IMR-90 (cell line): ENCODE measurements around the gene PIP4K2A. TPM values are rescaled to one million over a fixed set of nuclear protein-coding genes. Genes with fewer than 3 reads are reported as not detected.

Experiments used
- ATAC-seq: fragments of 200-7000 bp; cut with Tn5 transposase; 2 replicates; pipeline ENCODE4 v1.9.1; 2020; ENCODE audit warnings: low read depth, mild to moderate bottlenecking, moderate library complexity
- BruUV-seq: library from RNA; stranded (reverse); fragments of 400-500 nt; replicated peaks from 2 replicates; lab custom pipeline; 2021; lab: Mats Ljungman, UMichigan
- CTCF ChIA-PET: fragments of 300-600 bp; formaldehyde crosslinking; extraction: SDS; loops from one replicate; lab custom pipeline; 2021; ENCODE audit warnings: antibody characterized with exemption; lab: Yijun Ruan, JAX
- POLR2A ChIA-PET: fragments of 300-600 bp; sonication (Branson Sonifier 250); formaldehyde crosslinking; loops from one replicate; lab custom pipeline; 2022; ENCODE audit warnings: antibody characterized with exemption; ENCODE audit not compliant: unreplicated experiment; lab: Charles Lee
- DNase-seq: peaks from one replicate; pipeline ENCODE4 v3.0.0; 2013
- H2AFZ ChIP-seq: replicated peaks from 2 replicates; pipeline ENCODE3; 2013; ENCODE audit warnings: low read length, mild to moderate bottlenecking; ENCODE audit not compliant: poor library complexity
- H2AK5ac ChIP-seq: 2 replicates; pipeline ENCODE4 v1.6.1; 2013; ENCODE audit warnings: low read depth, low read length, inconsistent platforms
- H2AK9ac ChIP-seq: replicated peaks from 2 replicates; pipeline ENCODE3; 2013; ENCODE audit warnings: mild to moderate bottlenecking, low read depth, low read length, moderate library complexity; ENCODE audit not compliant: poor library complexity
- H2BK120ac ChIP-seq: 2 replicates; pipeline ENCODE4 v1.6.1; 2013; ENCODE audit warnings: low read depth, low read length, inconsistent platforms
- H2BK15ac ChIP-seq: 3 replicates; pipeline ENCODE4 v1.6.1; 2013; ENCODE audit warnings: low read depth, low read length, inconsistent platforms
- H2BK20ac ChIP-seq: 2 replicates; pipeline ENCODE4 v1.6.1; 2013; ENCODE audit warnings: low read depth, mild to moderate bottlenecking, inconsistent platforms, low read length, moderate library complexity
- H2BK5ac ChIP-seq: 2 replicates; pipeline ENCODE4 v1.6.1; 2013; ENCODE audit warnings: mild to moderate bottlenecking, low read depth, low read length, inconsistent platforms; ENCODE audit not compliant: poor library complexity, severe bottlenecking
- H3K14ac ChIP-seq: replicated peaks from 2 replicates; pipeline ENCODE4 v1.6.1; 2013; ENCODE audit warnings: low read depth, low read length, inconsistent platforms
- H3K18ac ChIP-seq: 2 replicates; pipeline ENCODE4 v1.6.1; 2013; ENCODE audit warnings: low read depth, low read length, control low read depth
- H3K23ac ChIP-seq: 2 replicates; pipeline ENCODE4 v1.6.1; 2013; ENCODE audit warnings: low read depth, low read length, inconsistent platforms
- H3K27ac ChIP-seq: 2 replicates; pipeline ENCODE4 v1.5.1; 2013; ENCODE audit warnings: mild to moderate bottlenecking, control low read depth, low read length; ENCODE audit not compliant: insufficient read depth
- H3K27me3 ChIP-seq: 2 replicates; pipeline ENCODE4 v1.6.1; 2013; ENCODE audit warnings: low read length; ENCODE audit not compliant: control insufficient read depth, insufficient read depth
- H3K36me3 ChIP-seq: 2 replicates; pipeline ENCODE4 v1.6.1; 2013; ENCODE audit warnings: low read length, mixed read lengths; ENCODE audit not compliant: control insufficient read depth, insufficient read depth
- H3K4ac ChIP-seq: 2 replicates; pipeline ENCODE4 v1.6.1; 2013; ENCODE audit warnings: low read depth, low read length, inconsistent platforms
- H3K4me1 ChIP-seq: 2 replicates; pipeline ENCODE4 v1.6.1; 2013; ENCODE audit warnings: low read length, mixed read lengths; ENCODE audit not compliant: control insufficient read depth, insufficient read depth
- H3K4me2 ChIP-seq: 2 replicates; pipeline ENCODE4 v1.6.1; 2013; ENCODE audit warnings: low read depth, mild to moderate bottlenecking, control low read depth, low read length, moderate library complexity
- H3K4me3 ChIP-seq: 2 replicates; pipeline ENCODE4 v1.5.1; 2013; ENCODE audit warnings: low read depth, mild to moderate bottlenecking, control low read depth, low read length, moderate library complexity; ENCODE audit not compliant: insufficient read depth
- H3K56ac ChIP-seq: 2 replicates; pipeline ENCODE4 v1.6.1; 2013; ENCODE audit warnings: low read length, inconsistent platforms; ENCODE audit not compliant: insufficient read depth; ENCODE audit errors: extremely low read depth
- H3K79me1 ChIP-seq, 2 experiments: 2 replicates each; pipeline ENCODE4 v1.6.1; 2013; ENCODE audit warnings: low read length in 2 of 2, inconsistent platforms in 1 of 2, low read depth in 1 of 2
- H3K9ac ChIP-seq: 2 replicates; pipeline ENCODE4 v1.6.1; 2013; ENCODE audit warnings: low read depth, low read length, control low read depth
- H3K9me1 ChIP-seq: 2 replicates; pipeline ENCODE4 v1.6.1; 2013; ENCODE audit warnings: low read length, inconsistent platforms; ENCODE audit not compliant: insufficient read depth
- H3K9me3 ChIP-seq: 2 replicates; pipeline ENCODE4 v1.6.1; 2013; ENCODE audit warnings: low read length; ENCODE audit not compliant: control insufficient read depth, insufficient read depth
- H4K20me1 ChIP-seq: 2 replicates; pipeline ENCODE4 v1.6.1; 2013; ENCODE audit warnings: low read length, inconsistent platforms; ENCODE audit not compliant: insufficient read depth
- H4K5ac ChIP-seq: 2 replicates; pipeline ENCODE4 v1.6.1; 2013; ENCODE audit warnings: mild to moderate bottlenecking, low read depth, low read length, control low read depth
- H4K8ac ChIP-seq, 2 experiments: 2 replicates each; pipeline ENCODE4 v1.6.1; 2013; ENCODE audit warnings: low read depth in 2 of 2, low read length in 2 of 2, control low read depth in 1 of 2, inconsistent platforms in 1 of 2
- H4K91ac ChIP-seq: 2 replicates; pipeline ENCODE4 v1.6.1; 2013; ENCODE audit warnings: low read depth, low read length, inconsistent platforms; ENCODE audit not compliant: insufficient read depth
- BHLHE40 ChIP-seq: fragments of 150-350 bp; IDR thresholded peaks from 2 replicates; pipeline ENCODE4 v1.6.1; 2016; ENCODE audit warnings: mild to moderate bottlenecking, low read depth, low read length
- CEBPB ChIP-seq: IDR thresholded peaks from 2 replicates; pipeline ENCODE4 v1.6.1; 2012; ENCODE audit warnings: low read depth, low read length, improper control_type of control experiment
- CTCF ChIP-seq: conservative IDR thresholded peaks from 2 replicates; pipeline ENCODE4 v1.5.1; 2012; ENCODE audit warnings: mild to moderate bottlenecking, low read depth, low read length, improper control_type of control experiment
- MAFK ChIP-seq: IDR thresholded peaks from 2 replicates; pipeline ENCODE4 v1.6.1; 2012; ENCODE audit warnings: low read depth, low read length, improper control_type of control experiment
- RAD21 ChIP-seq: IDR thresholded peaks from 2 replicates; pipeline ENCODE4 v1.6.1; 2012; ENCODE audit warnings: low read length, improper control_type of control experiment
- RCOR1 ChIP-seq: IDR thresholded peaks from 2 replicates; pipeline ENCODE4 v1.6.1; 2012; ENCODE audit warnings: mild to moderate bottlenecking, low read length, improper control_type of control experiment; ENCODE audit not compliant: insufficient replicate concordance
- RFX5 ChIP-seq: IDR thresholded peaks from 2 replicates; pipeline ENCODE4 v1.8.0; 2012; ENCODE audit warnings: low read depth, mild to moderate bottlenecking, low read length, moderate library complexity
- SMC3 ChIP-seq: fragments of 150-350 bp; IDR thresholded peaks from 2 replicates; pipeline ENCODE4 v1.6.1; 2016; ENCODE audit warnings: low read depth, mild to moderate bottlenecking, antibody characterized with exemption, low read length, moderate library complexity
- USF2 ChIP-seq: fragments of 150-350 bp; IDR thresholded peaks from 2 replicates; pipeline ENCODE4 v1.6.1; 2017; ENCODE audit warnings: mild to moderate bottlenecking, antibody characterized with exemption, low read length, low read depth
- WGBS, 2 experiments: methylation state at CpG; one replicate each; pipeline versions ENCODE4 v1.1.5 to v1.1.7; 2013; ENCODE audit warnings: missing lambda C conversion rate in 2 of 2; ENCODE audit not compliant: insufficient read length in 1 of 2; ENCODE audit errors: extremely low coverage in 2 of 2; 5-methylcytosine and 5-hydroxymethylcytosine counted together
- dilution Hi-C: fragments of 300-500 bp; cut with HindIII; formaldehyde crosslinking; loops from one replicate; pipeline ENCODE4 v1.14.3; 2018; ENCODE audit warnings: low sequenced_read_pairs; ENCODE audit not compliant: unreplicated experiment
- in situ Hi-C: fragments of 300-500 bp; cut with MboI; formaldehyde crosslinking; loops from 3 replicates; pipeline ENCODE4 v1.14.3; 2019; ENCODE audit warnings: low sequenced_read_pairs, inconsistent platforms, mixed read lengths
- intact Hi-C: fragments of 100-400 bp; cut with micrococcal nuclease; formaldehyde crosslinking; loops from 2 replicates; pipeline ENCODE4 v1.10.0; 2022
- polyA plus RNA-seq, 3 experiments: library from polyadenylated mRNA; depleted of rRNA; stranded (reverse); fragments of >200 nt; gene quantifications; 2 replicates each; pipeline ENCODE4 v1.2.3, GENCODE V29; 2012; ENCODE audit warnings: low replicate concordance in 1 of 3
- total RNA-seq: library from RNA; depleted of rRNA; stranded (reverse); fragments of >200 nt; gene quantifications from 2 replicates; pipeline ENCODE4 v1.2.3, GENCODE V29; 2012

PIP4K2A gene
- total and polyA plus RNA-seq, 2 of the 4 experiments (the other 2 are of a cell fraction) = 9.8 to 18.1 TPM

GRCh38 chr10:22727663-22728062 lies 13.3 kb upstream of the PIP4K2A start:
- no peak overlapping the region for H3K23ac ChIP-seq
- DNase-seq (no peak), ATAC-seq (no peak)
- no peak overlapping the region for H3K4me2 ChIP-seq
- H3K18ac ChIP-seq = no peak overlapping the region
- no peaks in the 10 kb centered on the region for H3K36me3 ChIP-seq
- H2BK5ac ChIP-seq = no peak overlapping the region
- no peak overlapping the region for H2AK9ac ChIP-seq
- no peak overlapping the region for H3K56ac ChIP-seq
- intact Hi-C loops = no loop called here
- TF ChIP-seq CEBPB = no peak
- no peak for TF ChIP-seq BHLHE40
- no peak for TF ChIP-seq SMC3
- no peak for TF ChIP-seq MAFK
- no peak for TF ChIP-seq USF2
- TF ChIP-seq RFX5 = no peak
- TF ChIP-seq RCOR1 = no peak
- no peak for TF ChIP-seq CTCF
- no peak for TF ChIP-seq RAD21
- H3K14ac ChIP-seq = no peak overlapping the region
- no peak overlapping the region for H4K91ac ChIP-seq
- no peak overlapping the region for H3K4ac ChIP-seq
- ChIA-PET CTCF (no interaction called here), POLR2A (no interaction called here)
- H3K27ac ChIP-seq = no peak overlapping the region
- H2BK120ac ChIP-seq = no peak overlapping the region
- dilution Hi-C loops = no loop called here
- no peak overlapping the region for H2BK20ac ChIP-seq
- no peak overlapping the region for H2AK5ac ChIP-seq
- no peaks in the 10 kb centered on the region for H3K9me1 ChIP-seq
- H4K8ac ChIP-seq = no peak overlapping the region
- no peaks in the 10 kb centered on the region for H3K79me1 ChIP-seq
- no peaks in the 10 kb centered on the region for H3K4me1 ChIP-seq
- no peak overlapping the region for H3K4me3 ChIP-seq
- no TSS peak for BruUV-seq
- no peaks in the 10 kb centered on the region for H4K20me1 ChIP-seq
- H3K27me3 ChIP-seq = peaks cover 17% of the 10 kb centered on the region
- WGBS, 2 experiments = 71% methylated on average over 1 of the region's 3 CpGs; no CpG with 5 or more reads in 1 of the 2 experiments
- in situ Hi-C loops = no loop called here
- no peaks in the 10 kb centered on the region for H3K9me3 ChIP-seq
- H4K5ac ChIP-seq = no peak overlapping the region
- H3K9ac ChIP-seq = no peak overlapping the region
- no peak overlapping the region for H2BK15ac ChIP-seq
- H2AFZ ChIP-seq = no peak overlapping the region
